HG02981 (cell line): ENCODE measurements around the gene KIAA1671.

Experiments used
- ATAC-seq: cut with Tn5 transposase; IDR thresholded peaks from one replicate; pipeline ENCODE4 v1.9.1; 2021; ENCODE audit warnings: mild to moderate bottlenecking, moderate library complexity; ENCODE audit not compliant: unreplicated experiment

The KIAA1671 gene

GRCh38 chr22:24950272-24950902, 2.1 kb upstream of the KIAA1671 start:
- ATAC-seq = no peak

GRCh38 chr22:24952837-24953383, 394 bp downstream of the KIAA1671 start:
- no peak for ATAC-seq

- ATAC-seq = no peak
Measured at GRCh38 chr22:24953384-24954113, 1.0 kb downstream of the KIAA1671 start.

- ATAC-seq = no peak
Measured at GRCh38 chr22:24954114-24954463, 1.6 kb downstream of the KIAA1671 start.

GRCh38 chr22:24954856-24955255, 2.3 kb downstream of the KIAA1671 start:
- no peak for ATAC-seq

GRCh38 chr22:24957043-24957442, 4.5 kb downstream of the KIAA1671 start:
- ATAC-seq = no peak

GRCh38 chr22:24961217-24961844, 8.8 kb downstream of the KIAA1671 start:
- ATAC-seq = no peak

GRCh38 chr22:24962094-24962493, 9.6 kb downstream of the KIAA1671 start:
- no peak for ATAC-seq

- no peak for ATAC-seq
Measured at GRCh38 chr22:24962835-24963234, 10.3 kb downstream of the KIAA1671 start.

- ATAC-seq = no peak
Measured at GRCh38 chr22:24964441-24964840, 11.9 kb downstream of the KIAA1671 start.

- ATAC-seq = no peak
Measured at GRCh38 chr22:24965822-24966626, 13.5 kb downstream of the KIAA1671 start.

- no peak for ATAC-seq
Measured at GRCh38 chr22:24968066-24968561, 15.6 kb downstream of the KIAA1671 start.

GRCh38 chr22:24969560-24970301, 17.2 kb downstream of the KIAA1671 start:
- ATAC-seq = no peak

GRCh38 chr22:24972369-24972768, 19.9 kb downstream of the KIAA1671 start:
- no peak for ATAC-seq

- no peak for ATAC-seq
Measured at GRCh38 chr22:24973872-24974271, 21.4 kb downstream of the KIAA1671 start.

GRCh38 chr22:24975125-24975640, 22.7 kb downstream of the KIAA1671 start:
- ATAC-seq = no peak

GRCh38 chr22:24975813-24976341, 23.4 kb downstream of the KIAA1671 start:
- ATAC-seq = no peak

- ATAC-seq = no peak
Measured at GRCh38 chr22:24976442-24977218, 24.1 kb downstream of the KIAA1671 start.
